ENCODE measurements around the gene LTC4S. TPM values are rescaled to one million over a fixed set of nuclear protein-coding genes. Genes with fewer than 3 reads are reported as not detected.

Gene LTC4S
- total and polyA plus RNA-seq, 9 of the 15 experiments (the other 6 are each of a cell fraction or from before 2014, with no cell fraction given) = 0.17 to 0.77 (median 0.75) TPM; not detected in 6

DNA sequence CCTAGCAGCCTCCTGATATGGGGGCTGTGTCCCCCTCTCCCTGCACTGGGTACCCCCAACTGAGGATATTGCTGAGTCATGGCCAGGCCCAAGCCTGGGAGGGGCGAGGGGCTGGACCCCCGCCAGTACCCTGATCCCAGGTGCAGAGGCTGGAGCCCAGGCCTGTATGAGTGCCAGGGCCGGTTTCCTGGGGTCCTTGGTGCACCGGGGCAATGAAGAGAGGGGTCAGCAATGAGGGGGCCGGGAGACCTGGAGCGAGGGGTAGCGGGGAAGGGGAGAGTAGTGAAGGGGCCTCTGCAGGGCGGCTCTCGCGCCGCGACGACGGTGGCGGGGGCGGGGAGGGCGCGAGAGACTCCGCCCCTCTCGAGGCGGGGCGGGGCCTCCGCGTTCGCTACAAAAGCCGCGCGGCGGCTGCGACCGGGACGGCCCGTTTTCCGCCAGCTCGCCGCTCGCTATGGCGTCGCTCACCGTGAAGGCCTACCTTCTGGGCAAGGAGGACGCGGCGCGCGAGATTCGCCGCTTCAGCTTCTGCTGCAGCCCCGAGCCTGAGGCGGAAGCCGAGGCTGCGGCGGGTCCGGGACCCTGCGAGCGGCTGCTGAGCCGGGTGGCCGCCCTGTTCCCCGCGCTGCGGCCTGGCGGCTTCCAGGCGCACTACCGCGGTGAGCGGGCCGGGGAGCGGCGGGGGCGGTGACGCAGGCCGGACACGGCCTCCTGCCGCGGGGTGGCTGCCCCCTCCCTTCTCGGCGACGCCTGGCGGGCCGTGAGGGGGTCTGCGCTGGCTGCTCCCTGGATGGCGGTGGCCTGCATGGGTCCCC, 26.9 kb downstream of the LTC4S start, which contains the start of gene SQSTM1 (continued):
- TF ChIP-seq HNRNPH1 (optimal IDR thresholded peaks at IDR 0.05; ENCODE audit: low read depth, low read length) (no peak), ZBTB2 (IDR thresholded peaks at IDR 0.05) (peak; percentile 59; the same call in 1 of the 2 replicates), ZSCAN32 (CRISPR knock-in tag; IDR thresholded peaks at IDR 0.05) (no peak), MLLT1 (IDR thresholded peaks at IDR 0.05) (0 out of 4 replicates have a peak, but pooled peaks of 1 of the 2 experiments have one; percentile 41), ZNF282 (CRISPR knock-in tag; IDR thresholded peaks at IDR 0.05) (peak; percentile 77; the same call in 1 of the 2 replicates), CHD2 (IDR thresholded peaks at IDR 0.05; ENCODE audit: low read depth, low read length) (no peak; the same call in 1 of the 2 replicates), ATF3 (IDR thresholded peaks at IDR 0.05) (peak; percentile 48; the same call in 1 of the 2 replicates), ATF3 (CRISPR knock-in tag; conservative IDR thresholded peaks at IDR 0.05) (no peak), ZKSCAN3 (CRISPR knock-in tag; IDR thresholded peaks at IDR 0.05) (no peak), NFE2 (IDR thresholded peaks at IDR 0.05; ENCODE audit: low read depth) (peak; percentile 93), POLR2AphosphoS5 (IDR thresholded peaks at IDR 0.05; ENCODE audit: control insufficient read depth, insufficient read depth, low read depth, low read length) (peak; percentile 97), HMG20B (CRISPR knock-in tag; IDR thresholded peaks at IDR 0.05) (no peak), ZNF445 (CRISPR knock-in tag; IDR thresholded peaks at IDR 0.05; ENCODE audit: low read depth) (no peak), MTA2 (IDR thresholded peaks at IDR 0.05; ENCODE audit: low read depth) (no peak)
- TF ChIP-seq, protein P1, sequence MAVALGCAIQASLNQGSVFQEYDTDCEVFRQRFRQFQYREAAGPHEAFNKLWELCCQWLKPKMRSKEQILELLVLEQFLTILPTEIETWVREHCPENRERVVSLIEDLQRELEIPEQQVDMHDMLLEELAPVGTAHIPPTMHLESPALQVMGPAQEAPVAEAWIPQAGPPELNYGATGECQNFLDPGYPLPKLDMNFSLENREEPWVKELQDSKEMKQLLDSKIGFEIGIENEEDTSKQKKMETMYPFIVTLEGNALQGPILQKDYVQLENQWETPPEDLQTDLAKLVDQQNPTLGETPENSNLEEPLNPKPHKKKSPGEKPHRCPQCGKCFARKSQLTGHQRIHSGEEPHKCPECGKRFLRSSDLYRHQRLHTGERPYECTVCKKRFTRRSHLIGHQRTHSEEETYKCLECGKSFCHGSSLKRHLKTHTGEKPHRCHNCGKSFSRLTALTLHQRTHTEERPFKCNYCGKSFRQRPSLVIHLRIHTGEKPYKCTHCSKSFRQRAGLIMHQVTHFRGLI (CRISPR knock-in tag; IDR thresholded peaks at IDR 0.05) = no peak

All from K562 (cell line).